Body of pancreas (tissue), 4 donors: Measurements from ENCODE around the gene MUC16. TPM values are rescaled to one million over a fixed set of nuclear protein-coding genes. Genes with fewer than 3 reads are reported as not detected.

Source experiments
- ATAC-seq: fragments of 150-250 bp; one replicate; pipeline ENCODE4 v1.9.1; 2016
- DNase-seq, 4 donors: peaks; one replicate each; pipeline ENCODE4 v3.0.0-alpha.2; 2019
- H3K27ac ChIP-seq, 4 donors: fragments of 200-600 bp; sonication (generic); 1 replicate in 3 of 4; 2 replicates in 1 of 4; pipeline versions ENCODE4 v1.5.1 to v1.6.1; 2016 to 2019; ENCODE audit warnings: mild to moderate bottlenecking in 1 of 4, mixed read lengths in 1 of 4, moderate library complexity in 1 of 4
- H3K27me3 ChIP-seq, 2 donors: fragments of 200-600 bp; sonication (generic); one replicate each; pipeline ENCODE4 v1.6.0; 2016; ENCODE audit warnings: mild to moderate bottlenecking in 1 of 2
- H3K36me3 ChIP-seq, 2 donors: fragments of 200-600 bp; sonication (generic); replicated peaks in 1 of 2; 2 replicates each; pipeline ENCODE4 v1.5.1; 2016; ENCODE audit warnings: low read depth in 2 of 2; ENCODE audit not compliant: insufficient read depth in 1 of 2
- H3K4me1 ChIP-seq: fragments of 200-600 bp; sonication (generic); one replicate; pipeline ENCODE4 v1.6.0; 2016
- H3K4me3 ChIP-seq, 2 donors: fragments of 200-600 bp; sonication (generic); 1 replicate in 1 of 2; 2 replicates in 1 of 2; pipeline ENCODE4 v1.5.1; 2016 to 2019
- H3K9me3 ChIP-seq, 3 donors: fragments of 200-600 bp; sonication (generic); 1 replicate in 2 of 3; 2 replicates in 1 of 3; pipeline ENCODE4 v1.5.1; 2016
- CTCF ChIP-seq, 7 experiments: fragments of 450-650 bp in 4 of 7; fragments of 200-600 bp in 3 of 7; sonication (generic) in 3 of 7; IDR thresholded peaks; one replicate each; pipeline ENCODE4 v1.5.1; 2016 to 2019; ENCODE audit warnings: antibody characterized with exemption in 7 of 7
- POLR2A ChIP-seq, 3 donors: fragments of 450-650 bp; IDR thresholded peaks; one replicate each; pipeline ENCODE4 v1.6.1; 2016; ENCODE audit warnings: antibody characterized with exemption in 3 of 3, mild to moderate bottlenecking in 2 of 3
- WGBS, 2 donors: methylation state at CpG; one replicate each; pipeline ENCODE4 v1.1.5; 2017; 5-methylcytosine and 5-hydroxymethylcytosine counted together
- intact Hi-C: fragments of 100-400 bp; cut with DNase I; formaldehyde crosslinking; loops from one replicate; pipeline ENCODE4 v1.15.1; 2023
- total RNA-seq, 2 donors: library from RNA; depleted of rRNA; stranded (reverse); fragments of >200 nt; gene quantifications; one replicate each; pipeline ENCODE4 v1.1.0, GENCODE V29; 2016

Gene MUC16
- total RNA-seq, 2 donors from 2014 or later: 0.52 to 0.66 TPM

- WGBS, 2 donors: 35% methylated on average over 3 of the region's 3 CpGs
- DNase-seq: no peak
- H3K4me1 ChIP-seq: no peaks in the 10 kb centered on the region
- no peaks in the 10 kb centered on the region for H3K27me3 ChIP-seq
- no peak for ATAC-seq
- H3K9me3 ChIP-seq: no peaks in the 10 kb centered on the region
- intact Hi-C loops: no loop called here
- H3K27ac ChIP-seq: no peak overlapping the region
- H3K36me3 ChIP-seq: no peaks in the 10 kb centered on the region
- TF ChIP-seq CTCF (IDR thresholded peaks at IDR 0.05): no peak
- no peak overlapping the region for H3K4me3 ChIP-seq
Measured at GRCh38 chr19:8986296-8986695, 23.9 kb downstream of the MUC16 start.

- Histone ChIP-seq H3K27me3 (no peaks in the 10 kb centered on the region), H3K27ac (no peak overlapping the region), H3K4me3 (no peak overlapping the region), H3K4me1 (no peaks in the 10 kb centered on the region), H3K36me3 (no peaks in the 10 kb centered on the region), H3K9me3 (no peaks in the 10 kb centered on the region)
- WGBS, 2 donors: 41 to 57% methylated on average over 5 of the region's 5 CpGs
- ATAC-seq (no peak), DNase-seq (peak in 1 of 4 donors; percentile 9)
- intact Hi-C loops: no loop called here
- TF ChIP-seq CTCF (IDR thresholded peaks at IDR 0.05) (no peak), POLR2A (IDR thresholded peaks at IDR 0.05) (no peak)
Measured at GRCh38 chr19:8973501-8974091, 36.6 kb downstream of the MUC16 start.

GRCh38 chr19:8965887-8966286 is 44.3 kb downstream of the MUC16 start:
- Histone ChIP-seq H3K4me1 (no peaks in the 10 kb centered on the region), H3K36me3 (no peaks in the 10 kb centered on the region), H3K4me3 (no peak overlapping the region), H3K9me3 (no peaks in the 10 kb centered on the region), H3K27me3 (no peaks in the 10 kb centered on the region), H3K27ac (no peak overlapping the region)
- ATAC-seq (no peak), DNase-seq (no peak)
- TF ChIP-seq POLR2A (IDR thresholded peaks at IDR 0.05) (no peak), CTCF (IDR thresholded peaks at IDR 0.05) (no peak)
- intact Hi-C loops: no loop called here
- WGBS, 2 donors: 40 to 61% methylated on average over 4 of the region's 4 CpGs

Other genes with a start within 250 kb of the MUC16 start
- 10 to 100 TPM; 13.2 to 22.4 TPM for gene ZNF558, start 178.1 kb downstream of the MUC16 start, total RNA-seq
- not detected for gene MBD3L1, start 178.0 kb downstream of the MUC16 start, total RNA-seq
- not detected for gene OR1M1, start 76.7 kb upstream of the MUC16 start, total RNA-seq
- not detected for gene OR7G2, start 97.1 kb upstream of the MUC16 start, total RNA-seq
- gene OR7G1, start 105.4 kb upstream of the MUC16 start, total RNA-seq: not detected
- not detected for gene OR7G3, start 116.5 kb upstream of the MUC16 start, total RNA-seq
- 10 to 100 TPM; 21.0 to 30.3 TPM for gene ZNF317, start 130.0 kb upstream of the MUC16 start, total RNA-seq
- gene OR7D2, start 168.6 kb upstream of the MUC16 start, total RNA-seq: not detected
- not detected for gene OR7D4, start 209.2 kb upstream of the MUC16 start, total RNA-seq
- gene OR7E24, start 240.5 kb upstream of the MUC16 start, total RNA-seq: not detected